Stimulated activated naive CD8-positive, alpha-beta T cell treated with anti-CD3 and anti-CD28 coated beads, Interleukin-15, amount 100 ng/mL, for 72 hours (primary cell): ENCODE data around the gene UGT3A2.

Experiments
- ATAC-seq: fragments of 150-1000 bp; cut with Tn5 transposase; 2 replicates; pipeline ENCODE4 v1.10.0; 2021; ENCODE audit warnings: mild to moderate bottlenecking, moderate library complexity
- DNase-seq, 2 donors: peaks; one replicate each; pipeline ENCODE4 v3.0.0; 2021 to 2022
- H3K27ac Mint-ChIP-seq, 2 donors: one replicate each; pipeline ENCODE4 v1.8.0; 2022; ENCODE audit warnings: mild to moderate bottlenecking in 2 of 2, mixed read lengths in 2 of 2, moderate library complexity in 2 of 2
- H3K27me3 Mint-ChIP-seq: one replicate; pipeline ENCODE4 v1.8.0; 2022; ENCODE audit warnings: mixed read lengths
- H3K4me1 Mint-ChIP-seq: one replicate; pipeline ENCODE4 v1.8.0; 2022; ENCODE audit warnings: mild to moderate bottlenecking, mixed read lengths
- H3K4me3 Mint-ChIP-seq, 2 donors: one replicate each; pipeline ENCODE4 v1.8.0; 2022; ENCODE audit warnings: mild to moderate bottlenecking in 2 of 2, mixed read lengths in 2 of 2, moderate library complexity in 1 of 2
- H3K9me3 Mint-ChIP-seq, 2 donors: one replicate each; pipeline ENCODE4 v1.8.0; 2022; ENCODE audit warnings: mixed read lengths in 2 of 2

UGT3A2 gene, protein sequence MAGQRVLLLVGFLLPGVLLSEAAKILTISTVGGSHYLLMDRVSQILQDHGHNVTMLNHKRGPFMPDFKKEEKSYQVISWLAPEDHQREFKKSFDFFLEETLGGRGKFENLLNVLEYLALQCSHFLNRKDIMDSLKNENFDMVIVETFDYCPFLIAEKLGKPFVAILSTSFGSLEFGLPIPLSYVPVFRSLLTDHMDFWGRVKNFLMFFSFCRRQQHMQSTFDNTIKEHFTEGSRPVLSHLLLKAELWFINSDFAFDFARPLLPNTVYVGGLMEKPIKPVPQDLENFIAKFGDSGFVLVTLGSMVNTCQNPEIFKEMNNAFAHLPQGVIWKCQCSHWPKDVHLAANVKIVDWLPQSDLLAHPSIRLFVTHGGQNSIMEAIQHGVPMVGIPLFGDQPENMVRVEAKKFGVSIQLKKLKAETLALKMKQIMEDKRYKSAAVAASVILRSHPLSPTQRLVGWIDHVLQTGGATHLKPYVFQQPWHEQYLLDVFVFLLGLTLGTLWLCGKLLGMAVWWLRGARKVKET

DNA sequence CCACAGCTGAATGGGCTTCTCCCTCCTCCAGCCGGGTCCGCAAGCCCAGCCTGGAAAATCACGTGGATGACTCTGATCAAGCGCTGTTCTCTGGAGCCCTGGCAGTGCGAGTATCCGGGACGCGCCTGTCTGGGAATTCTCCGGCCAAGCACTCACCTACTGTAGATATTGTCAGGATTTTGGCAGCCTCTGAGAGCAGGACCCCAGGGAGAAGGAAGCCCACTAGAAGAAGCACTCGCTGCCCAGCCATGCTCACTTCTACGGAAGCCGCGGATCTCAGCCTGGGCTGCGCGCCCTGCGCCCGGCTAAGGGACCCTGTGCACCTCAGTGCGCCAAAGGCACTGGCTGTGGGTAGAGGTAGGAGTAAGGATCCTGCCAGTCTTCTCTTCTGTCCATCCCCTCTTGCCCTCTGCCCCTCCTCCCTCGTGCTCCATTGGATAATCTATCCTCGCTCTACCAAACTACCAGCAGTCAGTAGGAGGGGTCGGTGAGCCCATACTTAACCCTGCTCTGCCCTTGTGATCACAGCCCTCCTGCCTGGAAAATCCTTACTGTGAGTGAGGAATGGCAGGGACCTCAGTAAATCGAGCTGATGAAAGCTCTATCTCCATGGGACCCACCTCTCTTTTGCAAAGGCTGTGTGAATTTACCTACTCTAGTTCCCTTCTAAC, at the start of gene UGT3A2:
Gene UGT3A2, minus strand, starts transcription at position 343 of the 671 bp plus-strand sequence. Its CDS starts 93 bp downstream, at position 250.
- Mint-ChIP-seq H3K27ac (no peak within 1 kb of the TSS), H3K4me1 (peaks cover 24% of the 10 kb centered on the region), H3K9me3 (no peaks in the 10 kb centered on the region), H3K4me3 (peak within 1 kb of the TSS; percentile 9 to 53), H3K27me3 (peaks cover 58% of the 10 kb centered on the region)
- DNase-seq (no peak), ATAC-seq (peak; percentile 57)

DNA sequence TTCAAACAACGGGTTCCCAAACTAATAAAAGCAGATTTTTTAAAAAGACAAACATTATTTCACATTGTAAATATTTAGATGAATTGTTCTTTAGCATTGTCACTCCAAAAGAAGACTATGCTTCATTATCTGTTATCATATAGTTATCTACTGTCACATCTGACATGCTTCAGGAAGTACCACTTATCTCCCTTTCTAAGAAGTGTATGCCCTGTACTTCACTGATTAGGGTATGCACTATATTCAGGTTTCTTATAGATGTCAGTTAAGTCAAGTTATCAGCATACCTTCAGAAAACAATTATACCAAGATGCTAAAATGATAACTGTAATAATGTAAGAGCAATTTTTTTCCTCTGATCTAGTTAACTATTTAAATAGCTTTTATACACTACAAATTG, 44.6 kb upstream of the UGT3A2 start:
- Mint-ChIP-seq H3K4me3 (no peak overlapping the region), H3K9me3 (no peaks in the 10 kb centered on the region), H3K4me1 (no peaks in the 10 kb centered on the region), H3K27ac (no peak overlapping the region), H3K27me3 (no peaks in the 10 kb centered on the region)
- no peak for ATAC-seq
- DNase-seq: no peak

DNA sequence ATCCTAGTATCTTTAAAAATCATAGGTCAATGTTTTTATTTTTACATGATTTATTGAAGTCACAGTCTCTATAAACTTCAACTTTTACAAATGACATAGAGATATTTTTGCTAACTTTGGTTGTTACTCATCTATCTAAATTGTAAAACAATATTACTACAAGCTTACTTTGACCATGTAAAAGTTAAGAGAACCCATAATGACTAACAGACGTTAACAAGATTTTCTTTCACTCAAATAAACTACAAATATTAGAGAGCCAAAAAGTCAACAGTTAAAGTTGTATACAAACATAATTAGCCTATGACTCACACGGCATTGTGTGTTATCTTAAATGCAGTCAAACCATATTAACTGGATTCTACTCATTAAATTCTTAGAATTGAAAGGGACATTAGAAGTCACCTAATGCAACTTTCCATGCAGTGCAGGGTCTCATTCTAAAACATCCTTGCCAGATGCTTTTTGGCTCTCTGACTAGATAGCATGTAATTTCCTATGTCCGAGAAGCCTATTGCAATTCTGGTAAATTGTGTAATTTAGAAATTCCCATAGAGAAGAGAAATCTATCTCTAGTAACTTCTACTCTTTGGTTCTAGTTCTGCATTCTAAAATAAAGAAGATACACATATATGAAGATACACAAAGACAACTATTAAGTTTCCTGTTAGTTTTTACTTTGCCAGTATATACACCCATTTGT, 42.2 kb upstream of the UGT3A2 start:
- H3K4me1 Mint-ChIP-seq: no peaks in the 10 kb centered on the region
- H3K4me3 Mint-ChIP-seq: no peak overlapping the region

DNA sequence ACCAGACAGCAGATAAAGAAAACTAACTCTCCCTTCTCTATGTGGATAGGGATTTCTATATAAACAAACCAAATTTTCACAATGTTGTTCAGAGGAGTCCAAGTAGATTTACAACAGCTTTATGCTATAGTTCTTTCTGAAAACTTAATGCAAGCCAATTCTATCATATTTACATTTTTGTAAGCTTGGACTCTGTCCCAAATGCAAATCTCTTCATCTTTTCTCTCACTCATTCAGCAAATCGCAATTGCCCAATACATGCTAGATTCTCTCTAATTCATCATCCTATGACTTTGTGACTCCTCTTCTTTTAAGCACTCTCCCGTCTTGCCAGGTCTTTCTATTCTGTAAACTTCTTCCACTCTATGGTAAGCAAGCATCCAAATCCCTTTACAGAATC, 39.1 kb upstream of the UGT3A2 start:
- no peaks in the 10 kb centered on the region for H3K27me3 Mint-ChIP-seq
- no peaks in the 10 kb centered on the region for H3K4me1 Mint-ChIP-seq
- ATAC-seq (no peak), DNase-seq (no peak)
- H3K9me3 Mint-ChIP-seq: no peaks in the 10 kb centered on the region
- no peak overlapping the region for H3K27ac Mint-ChIP-seq
- no peak overlapping the region for H3K4me3 Mint-ChIP-seq

More for the DNA sequence above, 42.2 kb upstream of the UGT3A2 start:
- ATAC-seq: no peak
- no peak overlapping the region for H3K27ac Mint-ChIP-seq
- no peaks in the 10 kb centered on the region for H3K9me3 Mint-ChIP-seq
- no peak for DNase-seq
- H3K27me3 Mint-ChIP-seq: no peaks in the 10 kb centered on the region

DNA sequence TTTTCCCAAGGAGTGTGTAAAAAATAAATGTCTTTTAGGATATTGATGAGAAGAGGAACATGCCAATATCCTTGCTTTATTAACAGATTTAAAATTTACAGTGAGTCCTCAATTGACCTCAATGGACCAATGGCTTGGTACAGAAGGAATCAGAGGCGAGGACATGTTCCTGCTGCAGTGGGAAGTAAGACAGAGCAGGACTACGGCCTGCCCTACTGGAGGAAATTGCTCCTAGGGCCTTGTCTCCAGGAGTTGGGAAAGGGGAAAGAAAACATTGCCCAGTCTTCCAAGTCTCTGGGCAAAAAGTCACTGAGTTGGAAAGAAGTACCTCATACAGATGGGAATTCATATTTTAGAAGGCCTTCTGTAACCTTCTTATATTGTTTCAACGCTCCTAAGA, 33.1 kb upstream of the UGT3A2 start:
- Mint-ChIP-seq H3K27ac (no peak overlapping the region), H3K9me3 (no peaks in the 10 kb centered on the region), H3K27me3 (no peaks in the 10 kb centered on the region), H3K4me3 (no peak overlapping the region), H3K4me1 (no peaks in the 10 kb centered on the region)
- DNase-seq (no peak), ATAC-seq (no peak)

DNA sequence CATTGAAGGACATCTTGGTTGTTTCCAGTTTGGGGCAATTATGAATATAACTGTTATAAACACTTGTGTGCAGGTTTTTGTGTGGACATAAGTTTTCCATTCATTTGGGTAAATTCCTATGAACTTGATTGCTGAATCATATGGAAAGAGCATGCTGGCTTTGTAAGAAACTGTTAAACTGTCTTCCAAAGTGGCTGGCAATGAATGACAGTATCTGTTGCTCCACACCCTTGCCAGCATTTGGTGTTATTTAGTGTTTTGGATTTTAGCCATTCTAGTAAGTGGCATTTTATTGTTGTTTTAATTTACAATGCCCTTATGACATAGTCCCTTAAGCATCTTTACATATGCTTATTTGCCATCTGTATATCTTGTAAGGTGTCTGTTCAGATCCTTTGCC, 29.8 kb upstream of the UGT3A2 start:
- H3K27me3 Mint-ChIP-seq: no peaks in the 10 kb centered on the region
- DNase-seq (no peak), ATAC-seq (no peak)
- H3K4me3 Mint-ChIP-seq: no peak overlapping the region
- H3K9me3 Mint-ChIP-seq: peaks cover 0 to 7% of the 10 kb centered on the region in 2 donors
- H3K27ac Mint-ChIP-seq: no peak overlapping the region
- H3K4me1 Mint-ChIP-seq: no peaks in the 10 kb centered on the region

DNA sequence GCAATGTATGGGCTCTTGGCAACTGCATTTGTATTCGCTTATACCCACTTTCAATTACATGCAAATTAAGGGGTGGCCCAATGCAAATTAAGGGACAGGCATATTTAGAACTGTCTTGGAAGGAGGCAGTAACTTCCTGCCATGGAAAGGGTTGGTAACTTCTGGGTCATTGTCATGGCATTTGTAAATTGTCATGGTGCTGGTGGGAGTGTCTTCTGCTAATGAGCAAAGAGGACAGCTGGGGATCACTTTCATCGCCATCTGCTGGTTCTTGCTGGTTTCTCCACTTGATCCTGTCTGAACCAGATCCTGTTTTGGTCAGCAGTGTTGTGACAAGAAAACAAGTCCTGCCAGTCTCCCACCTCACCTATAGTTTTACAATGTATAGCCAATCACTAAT, 23.3 kb upstream of the UGT3A2 start:
- Mint-ChIP-seq H3K4me3 (no peak overlapping the region), H3K27me3 (peaks cover 22% of the 10 kb centered on the region), H3K27ac (no peak overlapping the region), H3K4me1 (no peaks in the 10 kb centered on the region), H3K9me3 (peaks cover 7% of the 10 kb centered on the region in 2 donors)
- ATAC-seq (peak; percentile 58), DNase-seq (no peak)

DNA sequence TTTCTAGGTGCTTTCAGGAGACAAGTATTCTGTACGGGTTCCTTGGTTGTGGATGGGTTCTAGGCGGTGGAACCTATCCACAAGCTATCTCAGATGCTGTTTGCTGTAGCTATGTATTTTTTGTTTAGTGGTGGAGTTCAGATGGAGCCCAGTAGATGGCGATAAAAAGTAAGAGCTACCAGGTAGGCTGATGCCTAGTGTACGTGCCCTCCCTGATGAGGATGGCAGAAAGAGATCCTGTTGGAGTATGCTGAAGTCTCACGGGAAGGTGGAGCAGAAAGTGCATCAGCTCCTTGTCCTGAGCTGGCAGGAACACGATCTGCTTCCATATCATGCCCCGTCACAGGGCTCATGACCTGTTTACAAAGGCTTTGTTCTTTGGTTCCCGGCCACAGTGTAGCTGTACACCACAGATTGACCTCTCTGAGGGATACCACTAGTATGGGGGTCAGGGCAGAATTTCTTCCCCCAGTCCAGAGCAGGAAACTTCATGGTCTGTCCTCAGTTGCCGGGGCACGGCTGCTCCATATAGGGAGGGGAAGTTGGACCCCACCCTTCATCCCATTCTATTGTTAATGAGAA, 12.6 kb upstream of the UGT3A2 start:
- ATAC-seq: peak; percentile 92
- H3K4me3 Mint-ChIP-seq: no peak overlapping the region
- no peaks in the 10 kb centered on the region for H3K4me1 Mint-ChIP-seq
- peaks cover 32% of the 10 kb centered on the region for H3K27me3 Mint-ChIP-seq
- H3K27ac Mint-ChIP-seq: no peak overlapping the region
- H3K9me3 Mint-ChIP-seq: peaks cover 0 to 8% of the 10 kb centered on the region in 2 donors
- peak in 1 of 2 donors; percentile 23 for DNase-seq

DNA sequence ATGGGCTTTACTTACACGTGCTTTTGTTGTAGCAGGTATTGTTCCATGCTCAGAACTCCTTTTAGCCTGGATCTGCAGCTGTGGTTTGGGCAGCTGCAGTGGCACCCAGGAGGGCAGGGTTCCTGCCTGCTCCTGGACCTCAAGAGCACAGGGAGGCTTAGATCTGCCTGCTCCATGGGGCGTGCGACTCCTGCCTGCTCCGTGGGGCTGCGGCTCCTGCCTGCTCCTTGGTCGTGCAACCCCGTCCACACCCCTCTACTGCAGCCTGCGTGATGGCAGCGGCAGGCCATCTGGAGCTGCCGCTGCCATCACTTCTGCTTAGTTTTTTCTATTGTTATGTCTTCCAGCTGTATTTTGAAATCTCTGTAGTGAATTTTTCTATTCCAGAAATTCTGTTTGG, 11.7 kb upstream of the UGT3A2 start:
- H3K9me3 Mint-ChIP-seq: no peaks in the 10 kb centered on the region
- no peak overlapping the region for H3K4me3 Mint-ChIP-seq
- no peak for ATAC-seq
- no peaks in the 10 kb centered on the region for H3K4me1 Mint-ChIP-seq
- peaks cover 28% of the 10 kb centered on the region for H3K27me3 Mint-ChIP-seq
- no peak for DNase-seq
- no peak overlapping the region for H3K27ac Mint-ChIP-seq

DNA sequence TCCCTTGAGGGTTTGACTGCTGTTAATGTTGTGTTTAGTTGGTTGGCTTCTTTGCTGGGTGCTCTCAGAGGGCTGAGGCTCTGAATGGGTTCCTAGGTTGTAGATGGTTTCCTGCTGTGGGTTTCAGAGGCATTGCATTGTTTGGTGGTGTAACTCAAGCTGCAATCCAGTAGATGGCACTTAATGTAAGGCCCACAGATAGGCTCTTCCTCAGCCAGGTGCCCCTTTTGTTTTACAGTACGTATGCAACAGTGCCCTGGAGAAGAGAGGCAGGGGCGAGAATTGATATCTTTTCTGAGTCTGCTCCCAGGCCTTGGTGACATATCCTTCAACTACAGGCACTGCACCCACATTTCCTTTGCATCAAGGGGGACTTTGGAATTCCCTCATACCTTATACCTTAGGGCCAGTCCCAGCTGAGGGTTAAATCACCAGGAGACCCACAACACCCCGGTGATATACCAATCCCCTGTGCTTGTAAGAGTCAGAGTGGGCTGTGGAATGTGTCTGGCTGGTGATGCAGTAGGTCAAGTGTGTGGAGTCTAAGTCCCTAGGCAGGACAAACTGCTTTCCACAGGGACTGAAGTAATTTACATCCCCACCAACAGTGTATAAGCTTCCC, 7.0 kb upstream of the UGT3A2 start:
- DNase-seq: peak in 1 of 2 donors; percentile 17
- H3K4me1 Mint-ChIP-seq: peaks cover 9% of the 10 kb centered on the region

DNA sequence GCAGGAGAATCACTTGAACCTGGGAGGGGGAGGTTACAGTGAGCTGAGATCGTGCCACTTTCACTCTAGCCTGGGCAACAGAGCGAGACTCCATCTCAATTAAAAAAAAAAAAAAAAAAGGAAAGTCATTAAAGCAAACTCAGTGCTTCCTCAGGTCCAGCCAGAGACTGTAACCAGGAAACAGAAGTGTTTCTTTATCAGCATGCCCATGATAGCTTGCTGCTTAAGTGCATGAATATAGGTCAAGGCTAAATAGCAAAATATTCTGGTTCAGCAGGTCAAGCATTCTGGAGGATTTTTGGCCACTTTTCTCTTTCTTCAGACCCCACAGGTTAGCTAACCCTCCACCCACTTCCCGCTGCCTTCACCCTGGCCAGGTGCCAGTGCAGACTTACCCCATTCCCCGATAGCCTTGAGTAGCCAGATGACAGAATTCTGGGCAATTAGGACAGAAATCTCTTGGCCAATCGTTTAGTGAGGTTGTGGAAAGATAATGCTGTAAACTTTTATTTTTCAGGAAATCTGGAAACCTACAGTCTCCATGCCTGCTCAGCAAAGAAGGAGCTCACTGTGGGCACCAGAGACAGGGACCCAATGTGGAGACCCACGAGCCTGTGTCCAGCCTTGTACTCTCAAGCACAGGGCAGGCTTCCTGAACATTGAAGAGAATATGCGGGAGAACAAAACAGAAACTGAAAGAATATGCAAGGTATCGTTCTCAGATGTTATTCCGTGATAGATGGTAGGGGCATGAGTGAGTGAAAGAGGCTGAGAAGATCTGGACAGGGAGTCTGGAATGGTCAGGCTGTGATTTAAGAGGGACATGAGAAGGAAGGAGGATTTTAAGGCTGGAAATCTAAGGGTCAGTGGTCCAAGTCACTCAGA, 4.2 kb upstream of the UGT3A2 start:
- ATAC-seq: peak; percentile 30
- H3K4me1 Mint-ChIP-seq: peaks cover 24% of the 10 kb centered on the region
- peaks cover 45% of the 10 kb centered on the region for H3K27me3 Mint-ChIP-seq
- no peak for DNase-seq
- peak overlapping the region; percentile 22 to 67 for H3K4me3 Mint-ChIP-seq
- no peaks in the 10 kb centered on the region for H3K9me3 Mint-ChIP-seq
- H3K27ac Mint-ChIP-seq: peak overlapping the region in 1 of 2 donors; percentile 40

More for the DNA sequence above, 7.0 kb upstream of the UGT3A2 start:
- Mint-ChIP-seq H3K4me3 (no peak overlapping the region), H3K9me3 (no peaks in the 10 kb centered on the region), H3K27me3 (peaks cover 25% of the 10 kb centered on the region), H3K27ac (no peak overlapping the region)
- ATAC-seq: peak; percentile 87

DNA sequence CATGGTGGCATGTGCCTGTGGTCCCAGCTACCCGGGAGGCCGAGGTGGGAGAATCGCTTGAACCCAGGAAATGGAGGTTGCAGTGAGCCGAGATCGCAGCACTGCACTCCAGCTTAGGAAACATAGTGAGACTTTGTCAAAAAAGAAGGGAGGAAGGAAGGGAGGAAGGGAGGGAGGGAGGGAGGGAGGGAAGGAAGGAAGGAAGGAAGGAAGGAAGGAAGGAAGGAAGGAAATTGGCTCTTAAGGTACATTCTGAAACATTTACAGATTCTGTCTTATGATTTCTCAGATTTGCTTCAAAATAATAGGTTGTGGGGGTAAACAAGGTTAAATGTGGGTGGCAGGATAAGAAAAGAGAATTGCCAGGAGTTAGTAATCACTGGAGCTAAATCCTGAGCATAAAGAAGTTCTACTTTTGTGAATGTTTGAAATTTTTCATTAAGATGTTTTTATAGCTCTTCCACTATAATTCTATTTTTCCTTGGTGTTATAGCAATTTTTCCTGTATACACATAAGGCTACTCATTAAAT, 2.1 kb upstream of the UGT3A2 start:
- no peak for DNase-seq
- Mint-ChIP-seq H3K9me3 (no peaks in the 10 kb centered on the region), H3K4me1 (peaks cover 24% of the 10 kb centered on the region), H3K4me3 (no peak overlapping the region), H3K27ac (no peak overlapping the region), H3K27me3 (peaks cover 66% of the 10 kb centered on the region)
- ATAC-seq: no peak

DNA sequence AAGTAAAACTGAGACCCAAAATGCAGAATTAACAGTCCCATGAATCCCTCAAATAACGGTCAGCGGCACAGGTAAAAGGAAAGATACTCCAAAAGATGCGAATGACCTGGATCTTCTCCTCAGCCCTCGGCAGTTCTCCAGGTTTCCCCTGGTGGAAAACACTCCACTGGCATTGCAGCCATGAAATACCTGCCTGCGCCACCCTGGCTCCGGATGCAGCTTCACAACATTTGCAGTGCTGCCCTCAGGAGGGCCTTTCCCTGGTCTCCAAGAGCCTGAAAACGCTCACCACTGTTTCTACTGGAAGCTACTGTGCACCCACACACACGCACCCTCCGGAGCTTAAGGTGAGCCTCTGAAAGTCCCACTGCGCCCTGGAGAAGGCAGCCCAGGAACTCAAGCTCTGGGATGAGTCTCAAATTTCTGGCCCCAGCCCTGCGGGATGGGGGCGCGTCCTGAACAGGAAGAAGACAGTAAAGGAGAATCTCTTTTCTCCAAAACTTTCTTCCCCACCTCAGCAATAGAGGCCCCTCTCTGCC, 612 bp downstream of the UGT3A2 start:
- Mint-ChIP-seq H3K27me3 (peaks cover 58% of the 10 kb centered on the region), H3K4me1 (peaks cover 18% of the 10 kb centered on the region), H3K9me3 (no peaks in the 10 kb centered on the region), H3K4me3 (peak overlapping the region in 1 of 2 donors; percentile 53), H3K27ac (no peak overlapping the region)
- no peak for ATAC-seq
- no peak for DNase-seq

DNA sequence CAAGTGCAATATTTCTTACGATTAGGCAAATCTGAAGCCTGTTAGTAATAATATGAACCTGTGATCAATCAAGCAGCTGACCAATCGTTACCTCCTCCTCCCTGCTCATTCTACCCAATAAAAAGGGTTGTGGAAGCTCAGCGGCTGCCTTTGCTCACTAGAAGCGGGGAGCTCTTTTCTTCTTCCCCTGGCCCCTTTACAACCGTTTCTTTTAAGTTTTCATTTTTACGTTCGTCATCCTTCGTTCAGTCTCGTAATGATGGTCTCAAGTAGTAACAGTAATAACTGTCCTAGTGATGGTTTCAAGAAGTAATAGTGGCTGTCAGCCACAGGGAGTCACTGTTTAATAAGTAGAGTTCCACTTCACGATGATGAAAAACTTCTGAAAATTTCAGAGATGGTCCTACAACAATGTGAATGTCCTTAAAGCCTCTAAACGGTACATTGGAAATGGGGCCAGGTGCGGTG, 6.2 kb downstream of the UGT3A2 start:
- H3K9me3 Mint-ChIP-seq: no peaks in the 10 kb centered on the region
- DNase-seq (no peak), ATAC-seq (no peak)
- H3K4me1 Mint-ChIP-seq: no peaks in the 10 kb centered on the region
- H3K27ac Mint-ChIP-seq: no peak overlapping the region
- no peak overlapping the region for H3K4me3 Mint-ChIP-seq
- H3K27me3 Mint-ChIP-seq: peaks cover 17% of the 10 kb centered on the region
